Measurements from ENCODE around the gene OR51I2. TPM values are rescaled to one million over a fixed set of nuclear protein-coding genes. Genes with fewer than 3 reads are reported as not detected.

The OR51I2 gene
- total RNA-seq, 1 donor from 2014 or later: not detected

DNA sequence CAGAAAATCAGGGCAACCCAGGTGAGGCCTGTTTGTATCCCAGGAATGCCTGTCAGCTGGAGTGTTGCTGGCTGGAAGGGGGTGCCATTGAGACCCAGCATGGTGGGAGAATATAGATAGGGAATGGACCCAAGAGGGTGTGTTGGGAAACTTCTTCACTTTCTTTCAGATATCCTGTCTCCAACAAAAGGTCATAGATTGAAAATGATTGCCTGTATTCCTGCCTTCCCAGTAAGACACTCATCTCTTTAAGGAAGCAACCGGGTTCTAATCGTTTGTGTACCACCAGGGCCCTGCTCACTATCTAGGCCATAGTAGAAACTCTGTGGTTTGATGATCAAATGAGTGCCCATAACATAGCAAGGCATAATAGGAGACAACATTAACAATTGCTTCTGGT lies 7.7 kb upstream of the OR51I2 start, which contains the start of gene OR51I1:
TSS of gene OR51I1 (minus strand) at position 101 of the 400 bp plus-strand sequence. CDS start at position 101, 0 bp downstream.
- Mint-ChIP-seq H3K36me3 (ENCODE audit: low read depth) (no peaks in the 10 kb centered on the region), H3K4me1 (no peaks in the 10 kb centered on the region), H3K27ac (no peak within 1 kb of the TSS), H3K9me3 (no peaks in the 10 kb centered on the region), H3K4me3 (no peak within 1 kb of the TSS), H3K27me3 (peaks cover 6% of the 10 kb centered on the region)
- DNase-seq (no peak), ATAC-seq (ENCODE audit: low read depth) (no peak)
- ChIA-PET POLR2A (interaction anchor here (0.6 kb wide), 1 partner anchor 174 kb away, joined by 6 read pairs; no protein-coding TSS in a partner anchor), CTCF (no interaction called here)
- intact Hi-C loops (cut with micrococcal nuclease): no loop called here
- TF ChIP-seq CTCF (IDR thresholded peaks at IDR 0.05): no peak

DNA sequence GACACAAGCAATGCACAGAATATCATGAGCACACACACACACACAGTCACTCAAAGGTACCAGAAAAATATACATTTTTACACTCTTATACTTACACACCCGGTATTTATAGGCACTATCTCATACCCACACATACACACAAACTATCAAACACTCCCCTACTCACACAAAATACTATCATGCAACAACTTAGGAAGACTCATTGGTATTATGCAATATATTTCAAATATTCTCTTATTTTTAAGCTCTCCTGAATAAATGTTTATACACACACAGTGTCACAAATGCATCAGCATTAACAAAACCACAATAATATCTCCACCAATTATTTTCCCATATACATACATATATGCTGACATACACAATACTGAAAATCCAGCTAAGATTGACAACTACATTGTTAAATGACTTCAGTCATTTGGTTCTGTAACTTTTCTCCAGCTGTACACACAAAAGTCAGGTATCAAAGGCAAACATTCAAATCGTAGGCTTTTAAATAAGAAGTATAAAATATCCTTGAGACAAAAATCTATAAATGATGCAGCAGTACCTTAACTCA lies 5.2 kb upstream of the OR51I2 start:
- H3K27ac Mint-ChIP-seq: no peak overlapping the region
- H3K27me3 Mint-ChIP-seq: peaks cover 11% of the 10 kb centered on the region
- no peak for TF ChIP-seq CTCF (IDR thresholded peaks at IDR 0.05)
- DNase-seq: no peak
- no peak overlapping the region for H3K4me3 Mint-ChIP-seq
- H3K36me3 Mint-ChIP-seq (ENCODE audit: low read depth): no peaks in the 10 kb centered on the region
- H3K9me3 Mint-ChIP-seq: no peaks in the 10 kb centered on the region
- no peak for ATAC-seq (ENCODE audit: low read depth)
- POLR2A ChIA-PET: no interaction called here
- H3K4me1 Mint-ChIP-seq: no peaks in the 10 kb centered on the region
- intact Hi-C loops (cut with micrococcal nuclease): no loop called here
- CTCF ChIA-PET: no interaction called here

DNA sequence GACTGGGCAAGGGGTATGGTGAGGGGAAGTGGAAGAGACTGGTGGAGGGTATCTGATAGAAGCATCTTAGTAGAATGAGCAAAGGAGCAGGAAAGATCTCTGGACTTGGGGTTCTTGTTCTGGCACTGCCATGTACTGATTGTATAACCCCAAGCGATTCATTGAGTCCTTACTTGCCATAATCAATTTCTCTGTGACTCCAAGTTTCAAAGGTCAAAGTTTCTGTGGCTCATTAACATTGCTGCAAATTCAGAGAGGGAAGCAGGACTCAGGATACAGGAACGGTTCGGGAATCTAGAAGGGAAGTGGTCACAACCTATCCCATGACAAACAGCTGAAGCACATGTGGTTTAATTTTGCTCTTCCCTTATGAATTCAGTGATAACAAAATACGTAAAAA lies 309 bp downstream of the OR51I2 start:
- Mint-ChIP-seq H3K4me1 (no peaks in the 10 kb centered on the region), H3K36me3 (ENCODE audit: low read depth) (no peaks in the 10 kb centered on the region), H3K4me3 (no peak overlapping the region), H3K27ac (no peak overlapping the region), H3K27me3 (peaks cover 7% of the 10 kb centered on the region), H3K9me3 (no peaks in the 10 kb centered on the region)
- CTCF ChIA-PET: no interaction called here
- ATAC-seq (ENCODE audit: low read depth): no peak
- POLR2A ChIA-PET: no interaction called here
- TF ChIP-seq CTCF (IDR thresholded peaks at IDR 0.05): no peak
- no peak for DNase-seq
- intact Hi-C loops (cut with micrococcal nuclease): no loop called here

- ChIA-PET CTCF (no interaction called here), POLR2A (no interaction called here)
- DNase-seq: no peak
- no peaks in the 10 kb centered on the region for H3K36me3 Mint-ChIP-seq (ENCODE audit: low read depth)
- H3K27ac Mint-ChIP-seq: no peak overlapping the region
- no peaks in the 10 kb centered on the region for H3K9me3 Mint-ChIP-seq
- H3K4me1 Mint-ChIP-seq: no peaks in the 10 kb centered on the region
- H3K4me3 Mint-ChIP-seq: no peak overlapping the region
- TF ChIP-seq CTCF (IDR thresholded peaks at IDR 0.05): no peak
- no peak for ATAC-seq (ENCODE audit: low read depth)
- H3K27me3 Mint-ChIP-seq: peaks cover 4% of the 10 kb centered on the region
- intact Hi-C loops (cut with micrococcal nuclease): no loop called here
These were observed 12.0 kb downstream of the OR51I2 start for GRCh38 chr11:5460983-5461621.

- H3K4me3 Mint-ChIP-seq: no peak overlapping the region
- intact Hi-C loops (cut with micrococcal nuclease): no loop called here
- H3K27me3 Mint-ChIP-seq: peaks cover 4% of the 10 kb centered on the region
- ATAC-seq (ENCODE audit: low read depth) (no peak), DNase-seq (no peak)
- TF ChIP-seq CTCF (IDR thresholded peaks at IDR 0.05): no peak
- no peak overlapping the region for H3K27ac Mint-ChIP-seq
- no peaks in the 10 kb centered on the region for H3K36me3 Mint-ChIP-seq (ENCODE audit: low read depth)
- ChIA-PET CTCF (no interaction called here), POLR2A (no interaction called here)
- no peaks in the 10 kb centered on the region for H3K4me1 Mint-ChIP-seq
- H3K9me3 Mint-ChIP-seq: no peaks in the 10 kb centered on the region
These were observed 18.4 kb downstream of the OR51I2 start for GRCh38 chr11:5467527-5467926.
